ENCODE results near the gene BLTP2. TPM values are rescaled to one million over a fixed set of nuclear protein-coding genes. Genes with fewer than 3 reads are reported as not detected.

Gene BLTP2
- total RNA-seq, 1 donor from 2014 or later: 191 TPM

- H3K36me3 Mint-ChIP-seq (ENCODE audit: low read depth): peaks cover 12% of the 10 kb centered on the region
- TF ChIP-seq CTCF (conservative IDR thresholded peaks at IDR 0.05): peak; percentile 71
These were observed 773 bp downstream of the BLTP2 start for GRCh38 chr17:28643983-28644786.

DNA sequence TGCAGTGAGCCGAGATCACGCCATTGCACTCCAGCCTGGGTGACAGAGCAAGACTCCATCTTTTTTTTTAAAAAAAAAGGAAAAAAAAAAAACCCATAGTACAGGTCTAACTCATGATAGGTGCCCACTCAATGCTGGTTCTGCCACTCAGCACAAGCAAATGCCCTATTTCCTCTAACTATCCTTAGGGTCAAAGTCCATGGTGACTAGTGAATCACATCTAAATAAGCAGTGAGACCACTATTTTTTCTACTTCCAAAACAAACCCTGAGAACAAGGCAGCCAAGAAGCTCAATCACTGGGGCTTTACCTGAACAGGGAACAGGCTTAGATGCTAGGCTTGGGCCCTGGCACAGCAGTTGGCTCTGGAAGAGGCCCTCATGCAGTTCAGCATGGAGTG, 3.4 kb downstream of the BLTP2 start:
- no peaks in the 10 kb centered on the region for H3K9me3 Mint-ChIP-seq
- H3K4me3 Mint-ChIP-seq: peak overlapping the region; percentile 42
- H3K27me3 Mint-ChIP-seq (ENCODE audit: low read depth): no peaks in the 10 kb centered on the region
- H3K36me3 Mint-ChIP-seq (ENCODE audit: low read depth): peaks cover 20% of the 10 kb centered on the region
- H3K4me1 Mint-ChIP-seq: peaks cover 30% of the 10 kb centered on the region
- DNase-seq (ENCODE audit: low read depth, low spot score): no peak
- H3K27ac Mint-ChIP-seq (ENCODE audit: unreplicated experiment): peak overlapping the region; percentile 32
- no peak for TF ChIP-seq CTCF (conservative IDR thresholded peaks at IDR 0.05)

More at GRCh38 chr17:28643983-28644786, 773 bp downstream of the BLTP2 start:
- peak; percentile 26 for DNase-seq (ENCODE audit: low read depth, low spot score)
- Mint-ChIP-seq H3K4me3 (peak overlapping the region; percentile 93), H3K4me1 (peaks cover 35% of the 10 kb centered on the region), H3K9me3 (no peaks in the 10 kb centered on the region), H3K27me3 (ENCODE audit: low read depth) (no peaks in the 10 kb centered on the region), H3K27ac (ENCODE audit: unreplicated experiment) (peak overlapping the region; percentile 71)

DNA sequence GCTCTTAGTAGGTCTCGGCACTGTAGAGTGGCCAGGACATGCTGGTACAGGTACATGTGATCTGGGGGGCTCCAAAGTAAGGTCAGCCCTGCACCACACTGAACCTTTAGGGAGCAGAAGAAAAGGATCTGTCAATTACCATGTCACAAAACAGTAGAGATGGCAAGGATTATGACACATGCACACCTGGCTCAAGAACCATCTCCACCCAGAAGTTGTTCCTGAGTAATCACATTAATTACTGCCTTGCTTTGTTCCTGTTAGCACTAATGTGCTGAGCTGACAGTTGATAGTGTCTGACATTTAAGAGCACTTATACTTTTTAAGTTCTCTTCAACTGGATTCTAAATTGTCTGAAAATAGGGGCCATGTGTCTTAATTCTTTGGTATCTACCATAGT, 9.5 kb downstream of the BLTP2 start:
- no peaks in the 10 kb centered on the region for H3K4me1 Mint-ChIP-seq
- no peak overlapping the region for H3K4me3 Mint-ChIP-seq
- H3K9me3 Mint-ChIP-seq: no peaks in the 10 kb centered on the region
- TF ChIP-seq CTCF (conservative IDR thresholded peaks at IDR 0.05): no peak
- peaks cover 31% of the 10 kb centered on the region for H3K36me3 Mint-ChIP-seq (ENCODE audit: low read depth)
- no peak overlapping the region for H3K27ac Mint-ChIP-seq (ENCODE audit: unreplicated experiment)
- no peak for DNase-seq (ENCODE audit: low read depth, low spot score)
- no peaks in the 10 kb centered on the region for H3K27me3 Mint-ChIP-seq (ENCODE audit: low read depth)

DNA sequence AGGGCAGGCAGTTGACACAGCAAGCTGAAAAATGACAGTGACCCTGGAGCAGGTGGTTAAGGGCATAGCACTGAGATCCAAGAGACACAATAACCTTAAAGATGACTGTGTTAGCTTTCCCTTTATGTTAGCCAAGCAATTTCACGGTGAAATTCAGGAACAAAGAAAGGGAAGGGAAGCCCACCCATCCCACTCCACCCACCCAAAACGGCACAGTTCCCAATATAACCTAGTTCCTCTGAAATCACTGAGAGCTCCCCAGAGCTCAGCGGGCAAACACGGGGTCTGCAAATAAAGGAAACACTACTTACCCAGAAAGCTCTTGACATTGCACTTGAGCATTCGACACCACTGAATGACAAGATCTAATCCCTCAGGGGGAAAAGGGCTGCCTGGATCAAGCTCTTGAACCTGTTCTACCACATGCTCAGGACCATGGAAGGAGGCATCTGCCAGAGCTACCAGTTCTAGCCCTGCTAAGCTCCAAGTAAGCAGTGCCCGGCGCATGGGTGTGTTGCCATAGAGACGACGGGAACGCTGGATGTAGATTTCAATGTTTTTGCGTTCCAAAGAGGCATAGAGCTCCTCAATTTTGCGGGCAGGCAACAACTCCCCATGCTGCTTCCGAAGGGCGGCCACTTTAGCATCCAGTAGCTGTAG, 10.6 kb downstream of the BLTP2 start:
- H3K27me3 Mint-ChIP-seq (ENCODE audit: low read depth): no peaks in the 10 kb centered on the region
- DNase-seq (ENCODE audit: low read depth, low spot score): no peak
- no peak for TF ChIP-seq CTCF (conservative IDR thresholded peaks at IDR 0.05)
- no peak overlapping the region for H3K27ac Mint-ChIP-seq (ENCODE audit: unreplicated experiment)
- H3K36me3 Mint-ChIP-seq (ENCODE audit: low read depth): peaks cover 29% of the 10 kb centered on the region
- no peak overlapping the region for H3K4me3 Mint-ChIP-seq
- no peaks in the 10 kb centered on the region for H3K9me3 Mint-ChIP-seq
- no peaks in the 10 kb centered on the region for H3K4me1 Mint-ChIP-seq

- Mint-ChIP-seq H3K27me3 (ENCODE audit: low read depth) (no peaks in the 10 kb centered on the region), H3K36me3 (ENCODE audit: low read depth) (peaks cover 11% of the 10 kb centered on the region), H3K27ac (ENCODE audit: unreplicated experiment) (no peak overlapping the region), H3K4me3 (no peak overlapping the region), H3K4me1 (no peaks in the 10 kb centered on the region), H3K9me3 (no peaks in the 10 kb centered on the region)
- no peak for DNase-seq (ENCODE audit: low read depth, low spot score)
- no peak for TF ChIP-seq CTCF (conservative IDR thresholded peaks at IDR 0.05)
These were observed 18.1 kb downstream of the BLTP2 start for GRCh38 chr17:28626818-28627217.

Measured in neural crest cell (in vitro differentiated cells).